Stimulated activated memory B cell treated with anti-CD40 and anti-IgM and Interleukin-4, amounts not matched to agents 10 μg/mL and 1 μg/mL and 100 μg/mL, for 72 hours (primary cell): ENCODE measurements around the gene RPL3.

Experiments used
- ATAC-seq: fragments of 150-1000 bp; cut with Tn5 transposase; 2 replicates; pipeline ENCODE4 v1.10.0; 2021
- H3K27ac Mint-ChIP-seq: one replicate; pipeline ENCODE4 v1.8.0; 2022; ENCODE audit warnings: mild to moderate bottlenecking, mixed read lengths
- H3K27me3 Mint-ChIP-seq: one replicate; pipeline ENCODE4 v1.8.0; 2022; ENCODE audit warnings: mixed read lengths
- H3K36me3 Mint-ChIP-seq: one replicate; pipeline ENCODE4 v1.8.0; 2022; ENCODE audit warnings: mixed read lengths
- H3K4me1 Mint-ChIP-seq: one replicate; pipeline ENCODE4 v1.8.0; 2022; ENCODE audit warnings: mixed read lengths
- H3K4me3 Mint-ChIP-seq: one replicate; pipeline ENCODE4 v1.8.0; 2022; ENCODE audit warnings: mild to moderate bottlenecking, moderate library complexity, mixed read lengths
- H3K9me3 Mint-ChIP-seq: one replicate; pipeline ENCODE4 v1.8.0; 2022; ENCODE audit warnings: mixed read lengths

RPL3 gene

GRCh38 chr22:39315389-39315788, 4.0 kb downstream of the RPL3 start:
- ATAC-seq = no peak
- Mint-ChIP-seq H3K27ac (peak overlapping the region; percentile 99), H3K4me1 (peaks cover 82% of the 10 kb centered on the region), H3K4me3 (peak overlapping the region; percentile 39), H3K36me3 (peaks cover 83% of the 10 kb centered on the region), H3K9me3 (no peaks in the 10 kb centered on the region), H3K27me3 (no peaks in the 10 kb centered on the region)

GRCh38 chr22:39314251-39314971, 5.0 kb downstream of the RPL3 start:
- no peak for ATAC-seq
- H3K4me3 Mint-ChIP-seq = no peak overlapping the region
- peaks cover 81% of the 10 kb centered on the region for H3K36me3 Mint-ChIP-seq
- no peaks in the 10 kb centered on the region for H3K27me3 Mint-ChIP-seq
- peak overlapping the region; percentile 30 for H3K27ac Mint-ChIP-seq
- H3K9me3 Mint-ChIP-seq = no peaks in the 10 kb centered on the region
- peaks cover 90% of the 10 kb centered on the region for H3K4me1 Mint-ChIP-seq

- H3K27me3 Mint-ChIP-seq = no peaks in the 10 kb centered on the region
- H3K4me1 Mint-ChIP-seq = peaks cover 89% of the 10 kb centered on the region
- H3K4me3 Mint-ChIP-seq = no peak overlapping the region
- no peak overlapping the region for H3K27ac Mint-ChIP-seq
- H3K9me3 Mint-ChIP-seq = no peaks in the 10 kb centered on the region
- ATAC-seq = no peak
- H3K36me3 Mint-ChIP-seq = peaks cover 72% of the 10 kb centered on the region
Measured at GRCh38 chr22:39313258-39314001, 6.0 kb downstream of the RPL3 start.

- Mint-ChIP-seq H3K27ac (no peak overlapping the region), H3K9me3 (no peaks in the 10 kb centered on the region), H3K4me1 (peaks cover 79% of the 10 kb centered on the region), H3K36me3 (peaks cover 61% of the 10 kb centered on the region), H3K4me3 (no peak overlapping the region), H3K27me3 (no peaks in the 10 kb centered on the region)
- no peak for ATAC-seq
Measured at GRCh38 chr22:39312410-39312809, 7.0 kb downstream of the RPL3 start.

GRCh38 chr22:39311592-39312400, 7.6 kb downstream of the RPL3 start:
- ATAC-seq = no peak
- peaks cover 74% of the 10 kb centered on the region for H3K4me1 Mint-ChIP-seq
- H3K9me3 Mint-ChIP-seq = no peaks in the 10 kb centered on the region
- H3K27ac Mint-ChIP-seq = peak overlapping the region; percentile 15
- peaks cover 55% of the 10 kb centered on the region for H3K36me3 Mint-ChIP-seq
- peak overlapping the region; percentile 25 for H3K4me3 Mint-ChIP-seq
- no peaks in the 10 kb centered on the region for H3K27me3 Mint-ChIP-seq

- peak; percentile 13 for ATAC-seq
- Mint-ChIP-seq H3K36me3 (peaks cover 39% of the 10 kb centered on the region), H3K9me3 (no peaks in the 10 kb centered on the region), H3K4me1 (peaks cover 63% of the 10 kb centered on the region), H3K27ac (peak overlapping the region; percentile 43), H3K27me3 (no peaks in the 10 kb centered on the region), H3K4me3 (no peak overlapping the region)
Measured at GRCh38 chr22:39309881-39310714, 9.3 kb downstream of the RPL3 start.

- Mint-ChIP-seq H3K36me3 (peaks cover 32% of the 10 kb centered on the region), H3K9me3 (no peaks in the 10 kb centered on the region), H3K4me3 (no peak overlapping the region), H3K27me3 (no peaks in the 10 kb centered on the region), H3K4me1 (peaks cover 56% of the 10 kb centered on the region), H3K27ac (peak overlapping the region; percentile 18)
- ATAC-seq = no peak
Measured at GRCh38 chr22:39309364-39309861, 10.0 kb downstream of the RPL3 start.

- no peaks in the 10 kb centered on the region for H3K27me3 Mint-ChIP-seq
- peak overlapping the region; percentile 18 for H3K27ac Mint-ChIP-seq
- H3K36me3 Mint-ChIP-seq = peaks cover 26% of the 10 kb centered on the region
- ATAC-seq = no peak
- H3K9me3 Mint-ChIP-seq = no peaks in the 10 kb centered on the region
- H3K4me3 Mint-ChIP-seq = no peak overlapping the region
- H3K4me1 Mint-ChIP-seq = peaks cover 56% of the 10 kb centered on the region
Measured at GRCh38 chr22:39308614-39309363, 10.6 kb downstream of the RPL3 start.

- Mint-ChIP-seq H3K36me3 (peaks cover 5% of the 10 kb centered on the region), H3K9me3 (no peaks in the 10 kb centered on the region), H3K27me3 (no peaks in the 10 kb centered on the region), H3K27ac (peak overlapping the region; percentile 6), H3K4me1 (peaks cover 45% of the 10 kb centered on the region), H3K4me3 (no peak overlapping the region)
- ATAC-seq = peak; percentile 51
Measured at GRCh38 chr22:39306456-39307361, 12.7 kb downstream of the RPL3 start.

- ATAC-seq = no peak
- no peaks in the 10 kb centered on the region for H3K9me3 Mint-ChIP-seq
- H3K27me3 Mint-ChIP-seq = no peaks in the 10 kb centered on the region
- H3K36me3 Mint-ChIP-seq = no peaks in the 10 kb centered on the region
- H3K4me1 Mint-ChIP-seq = peaks cover 44% of the 10 kb centered on the region
- peak overlapping the region; percentile 27 for H3K27ac Mint-ChIP-seq
- H3K4me3 Mint-ChIP-seq = no peak overlapping the region
Measured at GRCh38 chr22:39303892-39304671, 15.3 kb downstream of the RPL3 start.

- Mint-ChIP-seq H3K9me3 (no peaks in the 10 kb centered on the region), H3K4me3 (no peak overlapping the region), H3K27ac (peak overlapping the region; percentile 27), H3K36me3 (no peaks in the 10 kb centered on the region), H3K27me3 (no peaks in the 10 kb centered on the region), H3K4me1 (peaks cover 38% of the 10 kb centered on the region)
- ATAC-seq = no peak
Measured at GRCh38 chr22:39303358-39303757, 16.1 kb downstream of the RPL3 start.

- Mint-ChIP-seq H3K27me3 (no peaks in the 10 kb centered on the region), H3K27ac (no peak overlapping the region), H3K9me3 (no peaks in the 10 kb centered on the region), H3K4me1 (peaks cover 47% of the 10 kb centered on the region), H3K4me3 (no peak overlapping the region), H3K36me3 (no peaks in the 10 kb centered on the region)
- no peak for ATAC-seq
Measured at GRCh38 chr22:39302431-39302960, 16.9 kb downstream of the RPL3 start.
